WERI-Rb-1 (cell line): ENCODE results near the gene ERGIC1.

Experiments used
- DNase-seq: peaks from one replicate; pipeline ENCODE4 v3.0.0-alpha.2; 2020
- H3K27ac ChIP-seq: fragments of 250-450 bp; sonication (Bioruptor Pico); 2 replicates; pipeline ENCODE4 v1.5.1; 2020; ENCODE audit warnings: mild to moderate bottlenecking, moderate library complexity
- H3K27me3 ChIP-seq: fragments of 250-450 bp; sonication (Bioruptor Pico); 2 replicates; pipeline ENCODE4 v1.5.1; 2021; ENCODE audit warnings: mild to moderate bottlenecking, low read depth, moderate library complexity; ENCODE audit not compliant: insufficient read depth, severe bottlenecking
- H3K36me3 ChIP-seq: fragments of 250-450 bp; sonication (Bioruptor Pico); 2 replicates; pipeline ENCODE4 v1.5.1; 2020; ENCODE audit warnings: mild to moderate bottlenecking, moderate library complexity
- H3K4me3 ChIP-seq: 2 replicates; pipeline ENCODE4 v1.5.1; 2011; ENCODE audit warnings: low read depth, mild to moderate bottlenecking, control low read depth, low read length
- H3K9me3 ChIP-seq: fragments of 250-450 bp; sonication (Bioruptor Pico); 2 replicates; pipeline ENCODE4 v1.5.1; 2021; ENCODE audit warnings: mild to moderate bottlenecking, moderate library complexity; ENCODE audit not compliant: severe bottlenecking
- TF ChIP-seq, protein P1 (sequence below): IDR thresholded peaks from 2 replicates; pipeline ENCODE4 v1.5.1; 2011; ENCODE audit warnings: low read depth, mild to moderate bottlenecking, control low read depth, inconsistent platforms, low read length

ERGIC1 gene

DNA sequence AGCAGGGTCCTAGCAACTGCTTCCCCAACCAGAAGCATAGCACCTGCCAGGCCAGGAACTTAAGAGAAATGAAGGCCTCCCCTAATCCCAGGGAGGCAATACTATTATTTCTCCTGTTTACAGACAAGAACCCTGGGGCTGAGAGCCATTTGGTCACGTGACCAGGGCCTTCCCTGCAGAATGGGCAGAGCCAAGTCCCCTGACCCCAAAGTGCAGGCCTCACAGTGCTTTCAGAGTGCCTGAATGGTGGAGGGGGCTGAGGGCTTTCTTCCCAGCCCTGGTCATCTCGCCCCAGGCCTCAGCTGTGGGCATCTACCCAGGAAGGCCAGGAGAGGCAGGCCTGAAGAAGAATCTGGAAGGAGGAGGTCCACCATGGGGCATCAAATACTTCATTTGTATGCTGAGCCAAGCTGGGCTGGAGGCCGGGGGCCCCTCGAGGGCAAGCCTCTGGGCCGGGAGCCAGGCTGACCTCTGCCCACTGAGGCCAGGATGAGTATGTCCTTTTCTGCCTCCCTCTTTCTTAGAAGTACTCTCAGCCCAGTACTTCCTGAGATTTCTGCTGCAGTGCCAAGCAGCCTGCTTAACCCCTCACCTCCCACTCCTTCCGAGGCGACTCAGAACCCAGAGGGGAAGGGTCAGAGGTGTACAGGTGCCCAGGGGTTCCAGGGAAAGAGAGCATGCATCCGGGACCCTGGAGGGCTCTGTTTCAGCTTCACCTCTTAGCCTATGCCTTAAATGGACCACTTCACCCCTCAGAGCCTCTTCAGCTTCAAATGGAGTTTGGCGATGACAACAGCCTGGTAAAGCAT, 44.2 kb upstream of the ERGIC1 start:
- Histone ChIP-seq H3K27ac (no peak overlapping the region), H3K4me3 (no peak overlapping the region), H3K27me3 (no peaks in the 10 kb centered on the region), H3K36me3 (no peaks in the 10 kb centered on the region), H3K9me3 (no peaks in the 10 kb centered on the region)
- no peak for DNase-seq
- TF ChIP-seq, protein P1, sequence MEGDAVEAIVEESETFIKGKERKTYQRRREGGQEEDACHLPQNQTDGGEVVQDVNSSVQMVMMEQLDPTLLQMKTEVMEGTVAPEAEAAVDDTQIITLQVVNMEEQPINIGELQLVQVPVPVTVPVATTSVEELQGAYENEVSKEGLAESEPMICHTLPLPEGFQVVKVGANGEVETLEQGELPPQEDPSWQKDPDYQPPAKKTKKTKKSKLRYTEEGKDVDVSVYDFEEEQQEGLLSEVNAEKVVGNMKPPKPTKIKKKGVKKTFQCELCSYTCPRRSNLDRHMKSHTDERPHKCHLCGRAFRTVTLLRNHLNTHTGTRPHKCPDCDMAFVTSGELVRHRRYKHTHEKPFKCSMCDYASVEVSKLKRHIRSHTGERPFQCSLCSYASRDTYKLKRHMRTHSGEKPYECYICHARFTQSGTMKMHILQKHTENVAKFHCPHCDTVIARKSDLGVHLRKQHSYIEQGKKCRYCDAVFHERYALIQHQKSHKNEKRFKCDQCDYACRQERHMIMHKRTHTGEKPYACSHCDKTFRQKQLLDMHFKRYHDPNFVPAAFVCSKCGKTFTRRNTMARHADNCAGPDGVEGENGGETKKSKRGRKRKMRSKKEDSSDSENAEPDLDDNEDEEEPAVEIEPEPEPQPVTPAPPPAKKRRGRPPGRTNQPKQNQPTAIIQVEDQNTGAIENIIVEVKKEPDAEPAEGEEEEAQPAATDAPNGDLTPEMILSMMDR: no peak

- Histone ChIP-seq H3K36me3 (no peaks in the 10 kb centered on the region), H3K27ac (no peak overlapping the region), H3K9me3 (no peaks in the 10 kb centered on the region), H3K4me3 (no peak overlapping the region), H3K27me3 (no peaks in the 10 kb centered on the region)
- TF ChIP-seq, protein P1: no peak
- no peak for DNase-seq
These were observed 43.6 kb upstream of the ERGIC1 start for GRCh38 chr5:172790496-172790889.

GRCh38 chr5:172791286-172791685, 42.8 kb upstream of the ERGIC1 start:
- Histone ChIP-seq H3K4me3 (no peak overlapping the region), H3K9me3 (no peaks in the 10 kb centered on the region), H3K27me3 (no peaks in the 10 kb centered on the region), H3K36me3 (no peaks in the 10 kb centered on the region), H3K27ac (no peak overlapping the region)
- TF ChIP-seq, protein P1: no peak
- no peak for DNase-seq

DNA sequence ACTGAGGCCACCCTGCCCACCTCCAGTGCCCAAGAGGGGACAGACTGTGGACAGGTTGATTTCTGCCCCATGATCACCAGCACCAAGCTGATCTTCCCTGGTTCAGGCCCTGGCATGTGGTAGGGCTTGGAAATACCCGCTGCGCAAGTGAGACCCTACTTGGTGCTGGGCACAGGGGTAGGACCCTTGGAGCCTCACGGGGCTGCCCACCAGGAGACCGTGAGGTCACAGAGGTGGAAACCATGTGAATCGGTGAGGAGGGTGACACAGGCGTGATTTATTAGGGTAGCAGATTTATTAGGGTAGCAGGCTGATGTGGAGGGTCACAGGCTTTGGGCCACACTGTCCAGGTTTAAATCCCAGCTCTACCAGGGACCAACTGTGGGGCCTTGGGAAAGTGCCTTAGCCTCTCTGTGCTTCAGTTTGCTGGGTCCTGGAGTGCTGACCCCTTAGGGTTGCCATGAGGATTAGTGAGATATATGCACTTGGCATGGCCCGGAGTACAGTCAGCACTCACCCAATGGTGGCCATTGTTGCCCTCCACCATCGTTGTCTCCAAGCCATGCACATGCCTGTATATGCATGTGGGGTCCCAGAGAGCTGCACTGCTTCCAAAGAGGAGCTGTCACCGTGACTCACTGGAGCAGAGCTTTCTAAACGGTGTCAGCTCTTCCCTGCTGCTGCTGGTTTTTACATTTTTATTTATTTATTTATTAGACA, 42.2 kb upstream of the ERGIC1 start:
- H3K27me3 ChIP-seq: no peaks in the 10 kb centered on the region
- DNase-seq: no peak
- no peak overlapping the region for H3K27ac ChIP-seq
- H3K4me3 ChIP-seq: no peak overlapping the region
- TF ChIP-seq, protein P1: no peak
- no peaks in the 10 kb centered on the region for H3K36me3 ChIP-seq
- H3K9me3 ChIP-seq: no peaks in the 10 kb centered on the region

GRCh38 chr5:172792701-172793570, 41.1 kb upstream of the ERGIC1 start:
- no peaks in the 10 kb centered on the region for H3K36me3 ChIP-seq
- no peak overlapping the region for H3K27ac ChIP-seq
- TF ChIP-seq, protein P1: no peak
- H3K27me3 ChIP-seq: no peaks in the 10 kb centered on the region
- H3K9me3 ChIP-seq: no peaks in the 10 kb centered on the region
- DNase-seq: peak; percentile 55
- no peak overlapping the region for H3K4me3 ChIP-seq
